AG10803 (cell line): ENCODE data around the gene MAPK12.
"Not testable (repeated sequence)": the region's sequence is repeated elsewhere in the genome, so short reads cannot be mapped to it uniquely, and the experiment has no call there.

Source experiments
- DNase-seq: peaks from one replicate; pipeline ENCODE4 v3.0.0; 2010; ENCODE audit warnings: low read depth
- H3K4me3 ChIP-seq: 2 replicates; pipeline ENCODE4 v1.5.1; 2011; ENCODE audit warnings: mild to moderate bottlenecking, low read length, control low read depth
- CTCF ChIP-seq: conservative IDR thresholded peaks from 2 replicates; pipeline ENCODE4 v1.5.1; 2011; ENCODE audit warnings: mild to moderate bottlenecking, low read length, control low read depth, inconsistent platforms

Gene MAPK12

DNA sequence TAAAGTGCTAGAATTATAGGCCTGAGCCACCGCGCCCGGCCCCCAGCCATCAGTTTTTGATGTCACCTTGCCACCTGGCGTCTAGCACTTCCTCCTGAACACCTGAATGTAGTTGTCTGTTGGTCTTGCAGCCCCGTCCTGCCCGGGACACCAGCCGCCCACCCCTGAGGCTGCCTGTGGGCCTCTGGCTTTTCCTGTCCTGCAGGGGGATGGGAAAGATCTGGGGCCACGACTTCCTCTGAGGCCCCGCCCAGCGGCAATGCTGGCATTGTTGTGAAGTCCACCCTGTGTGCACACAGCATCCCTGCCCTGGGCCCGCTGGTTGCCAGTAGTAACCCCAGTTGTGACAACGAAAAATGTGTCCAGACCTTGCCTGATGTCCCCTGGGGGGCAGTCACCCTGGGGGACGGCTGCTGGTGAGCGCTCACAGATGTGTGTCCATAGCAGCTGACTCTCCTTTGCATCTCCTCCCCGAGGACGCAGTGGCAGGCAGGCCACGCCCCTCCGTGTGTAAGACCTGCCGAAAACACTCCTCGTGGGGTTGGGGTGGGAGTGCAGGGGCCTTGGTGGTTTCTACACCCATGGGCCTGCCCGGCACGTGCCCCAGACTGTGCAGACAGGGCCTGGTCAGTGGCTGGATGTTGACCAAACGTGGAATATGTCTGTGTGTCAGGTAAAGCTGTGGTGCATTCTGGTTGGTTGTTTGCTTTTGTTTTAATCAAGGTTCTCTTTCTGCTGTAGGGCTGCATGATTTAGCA lies 53.9 kb downstream of the MAPK12 start:
- no peak for DNase-seq
- no peak overlapping the region for H3K4me3 ChIP-seq
- TF ChIP-seq CTCF = no peak

GRCh38 chr22:50206599-50206998 lies 54.9 kb downstream of the MAPK12 start:
- no peak overlapping the region for H3K4me3 ChIP-seq
- peak; percentile 58 for DNase-seq
- TF ChIP-seq CTCF = peak; percentile 43

DNA sequence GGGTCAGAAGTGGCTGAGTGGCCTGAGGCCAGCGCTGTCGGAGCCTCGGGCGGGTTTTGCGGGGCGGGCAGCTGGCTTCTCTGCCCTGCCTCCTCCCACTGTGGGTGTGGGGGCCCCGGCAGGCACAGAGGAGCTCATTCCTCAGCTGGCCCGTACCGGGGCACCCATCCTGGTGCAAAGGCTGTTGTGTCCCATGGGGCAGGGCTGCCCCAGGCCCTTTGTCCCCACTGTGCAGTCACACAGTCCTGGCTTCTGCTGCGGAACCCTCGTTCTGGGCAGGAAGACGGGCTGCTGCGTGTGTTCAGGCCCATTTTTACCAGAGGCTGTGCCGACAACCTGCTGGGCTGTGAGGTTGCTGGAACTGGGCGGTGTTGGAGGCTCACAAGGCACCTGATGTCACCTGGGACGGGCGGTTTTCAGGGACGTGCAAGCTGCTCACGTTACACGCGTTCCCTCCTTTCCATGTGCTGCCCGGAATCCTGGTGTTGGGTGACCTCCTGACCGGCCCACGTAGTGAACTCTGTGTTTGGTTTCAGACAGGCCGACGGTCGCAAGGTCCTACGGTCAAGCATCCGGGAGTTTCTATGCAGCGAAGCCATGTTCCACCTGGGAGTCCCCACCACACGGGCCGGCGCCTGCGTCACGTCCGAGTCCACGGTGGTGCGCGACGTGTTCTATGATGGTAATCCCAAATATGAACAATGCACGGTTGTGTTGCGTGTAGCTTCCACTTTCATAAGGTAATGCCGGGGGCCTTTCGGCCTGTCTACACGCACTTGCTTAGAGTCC lies 55.5 kb downstream of the MAPK12 start:
- DNase-seq = no peak
- H3K4me3 ChIP-seq = no peak overlapping the region
- TF ChIP-seq CTCF = no peak

DNA sequence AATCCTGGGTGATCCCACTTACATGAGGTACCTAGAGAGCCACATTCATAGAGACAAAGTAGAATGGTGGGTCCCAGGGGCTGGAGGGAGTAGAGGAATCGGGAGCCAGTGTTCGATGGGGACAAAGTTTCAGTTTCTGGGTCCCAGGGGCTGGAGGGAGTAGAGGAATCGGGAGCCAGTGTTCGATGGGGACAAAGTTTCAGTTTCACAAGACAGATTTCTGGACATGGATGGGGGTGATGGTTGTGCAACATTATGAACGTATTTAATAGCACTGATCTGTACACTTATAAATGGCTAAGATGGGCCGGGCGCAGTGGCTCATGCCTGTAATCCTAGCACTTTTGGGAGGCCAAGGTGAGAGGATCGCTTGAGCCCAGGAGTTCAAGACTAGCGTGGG lies 56.5 kb downstream of the MAPK12 start:
- H3K4me3 ChIP-seq, DNase-seq: not testable (repeated sequence)

DNA sequence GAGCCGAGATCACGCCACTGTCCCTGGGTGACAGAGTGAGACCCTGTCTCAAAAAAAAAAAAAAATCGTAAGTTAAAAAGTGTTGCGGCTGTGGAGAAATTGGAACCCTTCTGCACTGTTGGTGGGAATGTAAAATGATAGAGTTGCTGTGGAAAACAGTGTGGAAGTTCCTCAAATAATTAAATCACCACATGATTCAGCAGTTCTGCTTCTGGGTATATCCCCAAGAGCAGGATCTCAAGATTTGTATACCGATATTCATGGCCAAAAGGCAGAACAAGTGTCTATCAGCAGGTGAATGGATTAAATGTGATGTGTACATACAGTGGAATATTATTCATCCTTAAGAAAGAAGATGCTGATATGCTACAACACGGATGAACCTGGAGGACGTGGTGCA lies 56.9 kb downstream of the MAPK12 start:
- no peak for TF ChIP-seq CTCF
- DNase-seq = no peak
- H3K4me3 ChIP-seq = no peak overlapping the region

- DNase-seq = no peak
- no peak overlapping the region for H3K4me3 ChIP-seq
- no peak for TF ChIP-seq CTCF
These were observed 58.2 kb downstream of the MAPK12 start for GRCh38 chr22:50203288-50203687.
